Brain pericyte (primary cell): ENCODE measurements around the gene KRT74.

ENCODE experiments used
- DNase-seq: peaks from one replicate; pipeline ENCODE4 v3.0.0-alpha.2; 2012; ENCODE audit warnings: low read depth, low spot score

The KRT74 gene

DNA sequence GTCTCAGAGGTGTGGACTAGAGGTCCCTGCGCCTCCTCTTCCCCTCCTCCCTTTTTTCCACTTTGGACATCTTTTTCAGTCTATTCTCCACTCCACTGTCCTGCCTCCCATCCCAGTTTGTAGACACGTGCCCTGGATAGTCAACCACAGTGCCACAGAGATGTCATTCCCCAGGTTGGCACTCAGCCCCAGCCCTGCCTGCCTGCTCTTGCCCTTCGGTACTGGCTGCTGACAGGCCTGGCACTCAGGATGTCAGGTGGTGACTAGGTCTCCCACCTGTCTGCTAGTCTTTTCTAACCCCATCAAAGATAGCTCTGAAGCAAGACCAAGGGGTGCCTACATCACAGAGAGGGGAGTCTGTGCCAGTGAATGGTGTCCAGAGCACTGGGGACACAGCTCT lies 36.5 kb downstream of the KRT74 start:
- no peak for DNase-seq

DNA sequence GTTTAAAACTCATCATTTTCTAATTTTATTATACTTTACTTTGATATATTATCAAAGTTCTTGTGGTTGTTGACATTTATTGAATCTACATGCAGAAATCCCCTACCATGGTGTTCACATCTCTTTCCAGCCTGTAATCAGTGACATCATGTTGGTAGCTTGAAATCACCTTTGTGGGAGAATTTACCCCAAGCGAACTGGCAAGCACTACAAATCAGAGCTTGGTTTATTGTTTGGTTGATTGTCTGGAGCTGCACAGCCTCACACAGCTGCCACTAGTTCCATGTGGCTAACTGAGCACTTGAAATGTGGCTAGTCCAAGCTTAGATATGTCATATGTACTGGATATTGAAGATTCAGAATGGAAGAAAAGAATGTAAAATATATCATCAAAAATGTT lies 38.1 kb downstream of the KRT74 start:
- DNase-seq, result no peak

DNA sequence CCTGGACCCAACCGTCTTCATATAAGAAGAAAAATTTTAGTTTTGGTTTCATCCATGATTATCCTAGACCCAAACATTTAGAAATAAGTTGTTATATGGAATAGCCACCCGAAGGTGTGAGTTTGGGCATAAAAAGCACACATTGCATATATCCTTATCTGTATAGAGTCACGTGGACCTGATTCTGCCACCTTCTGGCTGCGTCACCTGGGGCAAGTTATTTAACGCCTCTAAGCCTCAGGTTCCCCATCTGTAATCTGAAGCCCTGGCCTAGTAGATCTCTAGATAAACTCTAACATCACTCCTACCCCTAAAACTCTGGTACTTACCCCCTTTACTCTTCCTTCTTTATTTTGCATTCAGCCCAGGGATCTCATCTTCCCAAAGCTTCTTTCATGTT lies 39.2 kb downstream of the KRT74 start:
- DNase-seq, result no peak

DNA sequence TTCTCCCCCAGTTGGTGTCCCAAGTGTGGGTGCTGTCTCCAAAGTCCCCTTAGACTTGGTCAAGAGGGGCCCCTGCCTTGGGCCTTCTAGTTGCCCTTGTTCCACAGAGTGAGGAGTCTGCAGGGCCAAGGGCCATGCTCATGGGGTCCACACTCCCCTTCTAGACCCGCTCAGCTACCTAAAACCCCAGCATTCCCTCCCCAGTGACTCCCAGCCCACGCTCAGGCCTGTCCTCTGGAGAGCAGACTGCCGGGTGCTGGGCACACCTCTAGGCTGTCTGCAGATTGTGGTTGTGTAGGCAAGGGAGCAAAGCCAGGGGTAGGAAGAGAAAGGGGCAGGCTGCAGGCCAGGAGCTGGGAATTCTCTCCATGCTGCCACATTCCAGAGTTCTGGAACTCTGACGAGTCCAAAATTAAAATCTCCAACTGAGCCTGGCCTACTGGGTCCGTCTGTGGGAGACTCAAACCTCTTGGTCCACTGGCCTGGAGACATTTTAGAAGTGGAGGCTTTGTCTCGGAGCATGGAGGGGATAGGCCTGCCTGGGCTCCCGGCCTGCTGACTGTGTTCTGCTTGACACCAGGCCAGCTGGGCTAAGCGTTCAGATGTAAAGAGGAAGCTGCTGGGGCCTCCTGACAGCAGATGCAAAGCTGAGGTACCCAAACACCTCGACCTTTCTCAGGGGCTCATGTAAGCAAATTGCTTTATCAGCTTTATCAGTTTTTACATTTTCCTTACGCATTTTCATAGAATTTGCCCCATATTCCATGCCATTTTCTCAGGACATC lies 39.8 kb downstream of the KRT74 start:
- no peak for DNase-seq

DNA sequence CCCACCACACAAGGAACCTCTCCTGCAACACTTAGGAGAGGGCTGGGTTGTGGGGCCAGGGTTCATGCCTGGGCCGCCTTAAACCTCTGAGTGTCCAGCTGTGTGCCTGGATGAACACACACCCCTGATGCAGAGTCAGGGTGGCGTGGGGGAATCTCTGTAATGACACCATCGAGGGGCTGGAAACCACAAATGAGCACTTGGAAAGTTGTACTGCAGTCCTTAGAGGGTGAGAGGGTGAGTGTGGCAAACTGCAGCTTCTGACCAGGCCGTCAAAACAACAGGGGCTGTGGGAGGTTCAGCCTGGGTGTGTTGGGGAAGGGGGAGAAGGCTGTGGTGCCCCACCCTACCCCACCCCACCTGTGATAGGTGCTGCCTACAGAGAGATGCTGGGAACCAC lies 41.0 kb downstream of the KRT74 start:
- no peak for DNase-seq

DNA sequence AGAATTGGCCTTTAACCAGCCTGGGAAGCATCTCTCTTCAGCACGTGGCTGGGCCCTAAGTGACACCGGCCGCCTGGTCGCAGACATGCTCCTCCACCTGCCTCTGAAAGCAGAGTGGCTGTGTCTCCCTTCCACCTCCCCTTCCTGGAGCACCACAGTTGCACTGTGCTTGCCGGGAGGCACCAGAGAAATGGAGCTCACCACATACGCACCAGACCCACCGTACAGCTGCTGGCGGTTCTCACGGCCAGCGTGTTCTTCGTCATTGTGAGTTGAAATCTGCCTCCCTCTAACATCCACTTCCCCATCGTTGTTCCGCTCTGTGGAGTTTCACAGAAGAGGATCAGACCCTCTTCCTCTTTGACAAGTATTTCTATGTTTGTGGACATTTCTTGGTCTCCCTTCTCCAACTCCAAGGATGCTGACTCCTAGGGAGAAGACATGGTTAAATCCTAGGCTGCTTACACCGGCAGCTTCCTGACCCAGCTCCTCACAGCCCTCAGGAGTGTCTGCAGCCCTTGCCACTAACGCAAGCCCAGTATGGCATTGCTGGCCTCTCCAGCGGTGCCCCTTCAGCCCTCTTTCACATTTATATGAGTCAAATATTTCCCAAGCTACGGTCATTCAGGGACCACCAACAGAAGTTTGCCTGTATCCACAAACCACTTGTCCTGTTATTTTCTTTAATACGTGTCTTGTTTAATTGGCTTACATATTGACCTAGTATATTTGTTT lies 41.9 kb downstream of the KRT74 start:
- DNase-seq, result no peak

DNA sequence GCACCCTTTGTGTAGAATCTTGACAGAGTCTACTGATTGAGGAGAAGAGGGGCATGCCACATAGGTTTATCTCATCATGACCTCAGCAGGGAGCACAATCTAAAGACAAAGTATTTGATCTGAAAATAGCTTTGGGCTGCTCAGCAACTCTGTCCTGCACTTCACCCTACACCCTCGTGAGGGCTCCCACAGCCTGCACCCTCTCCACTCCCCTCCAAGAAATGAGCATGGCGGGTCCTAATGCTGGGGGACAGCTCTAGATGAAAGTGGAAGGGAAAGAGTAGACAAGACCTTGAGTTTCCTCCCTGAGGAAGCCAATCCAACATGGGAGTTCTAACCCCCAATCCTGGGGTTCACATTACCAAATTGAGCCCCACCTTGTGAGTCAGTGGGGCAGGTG lies 42.7 kb downstream of the KRT74 start:
- no peak for DNase-seq

DNA sequence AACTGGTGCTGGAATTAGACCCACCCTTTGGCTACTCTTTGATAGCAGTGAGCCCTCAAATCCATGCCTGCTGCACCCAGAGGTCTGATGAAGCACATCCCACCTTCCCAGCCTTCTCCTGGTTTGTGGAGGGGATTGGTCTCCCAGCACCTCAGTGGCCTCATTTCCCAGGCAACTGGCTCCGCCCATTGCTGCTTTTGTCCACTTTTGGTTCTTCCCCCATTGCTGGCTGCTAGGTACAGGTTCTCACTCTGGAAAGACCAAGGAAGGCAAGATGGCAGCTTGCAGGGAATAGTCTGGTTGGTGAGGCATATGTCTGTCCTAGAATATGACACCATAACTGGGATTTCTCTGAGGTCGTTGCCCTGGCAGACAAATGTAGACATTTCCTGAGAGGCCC lies 43.3 kb downstream of the KRT74 start:
- no peak for DNase-seq

DNA sequence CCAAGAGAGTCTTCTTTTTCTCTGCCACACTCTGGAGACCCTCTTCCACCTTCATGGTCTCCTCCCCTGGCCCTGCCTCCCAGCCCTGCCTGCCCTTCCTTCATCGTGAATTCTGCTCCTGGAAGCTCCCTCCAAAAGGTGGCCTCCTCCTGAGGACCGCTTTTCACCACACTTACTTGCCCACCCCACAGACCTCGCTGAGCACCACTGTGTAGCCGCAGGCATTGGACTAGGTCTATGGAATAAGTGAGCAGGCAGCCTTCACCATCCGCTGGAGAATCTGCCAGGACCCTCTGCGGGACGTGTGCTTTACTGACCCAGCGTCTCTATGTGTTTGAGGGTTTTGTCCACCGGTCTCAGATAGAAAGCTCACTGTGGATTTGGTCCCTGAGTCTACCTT lies 43.8 kb downstream of the KRT74 start:
- no peak for DNase-seq

DNA sequence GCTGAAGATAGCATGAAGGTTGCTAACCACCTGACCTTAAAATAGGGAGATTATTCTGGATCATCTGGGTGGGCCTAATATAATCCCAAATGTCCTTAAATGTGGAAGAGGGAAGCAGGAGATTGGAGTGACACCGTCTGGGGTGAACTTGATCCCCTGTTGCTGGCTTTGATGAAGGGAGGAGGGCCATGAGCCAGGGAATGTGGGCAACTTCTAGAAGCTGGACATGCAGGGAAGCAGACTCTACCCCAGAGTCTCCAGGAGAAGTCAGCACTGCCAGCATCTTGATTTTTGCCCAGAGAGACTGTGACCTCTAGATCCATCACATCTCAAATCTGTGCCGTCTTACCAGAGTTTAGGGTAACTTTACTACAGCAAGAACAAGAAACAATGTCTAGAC lies 44.2 kb downstream of the KRT74 start:
- no peak for DNase-seq

DNA sequence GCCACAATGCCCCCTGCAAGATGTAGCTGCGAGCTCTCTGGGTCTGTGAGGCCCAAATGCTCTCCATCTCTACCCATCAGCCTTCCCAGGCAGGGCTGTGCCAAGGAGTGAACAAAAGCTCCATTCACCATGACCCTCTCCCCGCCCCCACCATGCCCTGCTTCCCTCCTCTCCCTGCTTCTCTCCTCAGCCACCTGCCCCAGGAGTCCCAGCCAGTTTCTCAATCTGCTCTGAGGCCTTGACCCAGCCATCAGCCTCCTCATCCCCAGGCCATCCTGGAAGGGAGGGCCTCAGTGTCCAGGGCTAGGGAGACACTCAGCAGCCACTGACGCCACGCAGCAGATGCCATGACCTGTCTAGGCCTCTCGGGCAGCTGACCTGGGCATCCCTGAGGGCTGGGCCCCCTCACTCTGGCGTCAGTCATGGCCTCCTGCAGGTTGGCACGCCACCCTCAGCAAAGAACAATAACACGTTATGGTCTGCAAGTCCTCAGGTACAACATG lies 45.0 kb downstream of the KRT74 start:
- no peak for DNase-seq

DNA sequence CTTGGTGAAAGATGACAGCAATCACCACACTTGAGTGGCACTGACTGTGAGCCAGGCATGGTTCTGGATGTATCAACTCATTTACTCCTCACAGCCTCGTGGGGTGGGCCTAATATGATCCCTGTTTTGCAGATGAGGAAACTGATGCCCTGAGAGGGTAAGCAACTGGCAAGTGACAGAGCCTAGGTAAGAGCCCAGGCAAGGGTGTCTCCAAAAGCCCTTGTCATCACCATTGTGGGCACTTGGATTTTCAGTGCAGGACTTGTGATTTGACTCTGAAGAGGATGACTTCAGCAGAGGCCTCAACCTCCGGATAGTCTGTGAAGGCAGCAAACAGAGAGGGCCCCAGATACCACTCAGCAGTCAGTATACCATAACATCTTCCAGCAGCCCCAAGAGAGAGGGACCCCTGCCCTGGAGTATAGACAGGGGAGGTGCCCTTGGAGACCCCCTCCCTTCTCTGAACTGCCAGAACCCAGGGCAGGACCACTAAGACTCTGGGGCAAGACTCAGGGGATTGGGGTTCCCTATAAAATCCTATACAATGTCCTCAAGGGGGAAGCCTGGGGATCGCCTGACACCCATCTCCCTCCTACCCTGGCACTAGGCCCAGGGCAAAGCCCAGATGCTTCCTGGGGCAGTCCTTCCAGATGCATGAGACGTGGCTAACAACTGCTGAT lies 46.4 kb downstream of the KRT74 start:
- no peak for DNase-seq

DNA sequence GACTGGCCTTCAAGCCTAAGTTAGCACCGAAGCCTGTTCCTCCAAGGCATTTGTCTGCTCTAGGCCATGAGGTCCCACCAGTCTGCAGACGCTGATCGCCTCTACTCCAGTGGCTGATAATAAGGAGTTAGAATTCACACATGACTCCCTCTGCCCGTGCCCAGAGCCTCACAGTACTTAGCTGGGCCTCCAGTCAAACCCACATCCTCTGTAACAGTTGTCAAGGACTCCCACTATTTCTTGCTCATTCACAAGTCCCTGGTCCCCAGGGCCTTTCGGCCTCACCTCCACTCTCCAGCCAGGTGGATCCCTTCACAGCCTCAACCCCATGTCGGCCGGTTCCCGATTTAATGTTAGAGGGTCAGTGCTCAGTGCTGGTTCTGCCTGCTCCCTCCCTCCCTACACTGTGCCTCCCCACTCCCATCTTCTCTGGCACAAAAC lies 47.1 kb downstream of the KRT74 start:
- no peak for DNase-seq

DNA sequence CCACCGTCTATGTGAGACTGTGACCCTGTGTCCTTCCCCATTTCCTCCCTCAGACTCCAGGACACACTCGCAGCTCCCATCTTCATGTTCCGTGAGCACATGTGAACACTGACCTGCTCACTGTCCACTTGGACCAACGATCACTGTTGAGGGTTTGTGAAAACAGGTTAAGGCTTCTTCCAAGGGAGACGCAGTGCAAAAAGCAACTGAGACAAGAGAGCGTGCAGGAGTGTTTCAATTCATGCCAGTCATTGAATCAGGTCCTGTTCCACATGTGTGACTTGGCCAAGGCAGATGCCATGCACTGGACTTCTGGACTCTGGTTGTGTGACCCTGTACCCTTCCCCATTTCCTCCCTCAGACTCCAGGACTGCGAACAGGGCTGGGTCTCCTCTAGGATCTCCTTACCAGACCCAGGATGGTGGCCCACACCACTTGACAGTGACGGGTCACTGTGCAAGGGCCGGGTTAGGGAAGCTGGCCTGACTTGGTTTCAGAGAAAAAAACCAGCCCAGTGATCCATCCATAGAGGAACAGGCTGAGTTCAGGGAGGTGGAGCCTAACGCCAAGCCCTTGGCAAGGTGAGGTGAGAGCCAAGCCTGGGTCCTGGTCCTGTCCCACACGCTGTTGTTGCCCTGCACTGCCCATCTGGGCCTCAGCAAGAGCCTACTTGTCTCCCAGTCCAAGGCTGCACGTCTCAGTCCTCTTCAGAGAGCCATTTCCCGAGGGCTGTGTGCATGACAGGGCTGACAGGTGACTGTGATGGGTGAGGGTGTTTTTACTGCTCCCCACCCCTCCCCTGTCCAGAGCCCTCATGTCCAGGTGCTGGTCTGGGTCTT lies 47.8 kb downstream of the KRT74 start:
- DNase-seq, result no peak

DNA sequence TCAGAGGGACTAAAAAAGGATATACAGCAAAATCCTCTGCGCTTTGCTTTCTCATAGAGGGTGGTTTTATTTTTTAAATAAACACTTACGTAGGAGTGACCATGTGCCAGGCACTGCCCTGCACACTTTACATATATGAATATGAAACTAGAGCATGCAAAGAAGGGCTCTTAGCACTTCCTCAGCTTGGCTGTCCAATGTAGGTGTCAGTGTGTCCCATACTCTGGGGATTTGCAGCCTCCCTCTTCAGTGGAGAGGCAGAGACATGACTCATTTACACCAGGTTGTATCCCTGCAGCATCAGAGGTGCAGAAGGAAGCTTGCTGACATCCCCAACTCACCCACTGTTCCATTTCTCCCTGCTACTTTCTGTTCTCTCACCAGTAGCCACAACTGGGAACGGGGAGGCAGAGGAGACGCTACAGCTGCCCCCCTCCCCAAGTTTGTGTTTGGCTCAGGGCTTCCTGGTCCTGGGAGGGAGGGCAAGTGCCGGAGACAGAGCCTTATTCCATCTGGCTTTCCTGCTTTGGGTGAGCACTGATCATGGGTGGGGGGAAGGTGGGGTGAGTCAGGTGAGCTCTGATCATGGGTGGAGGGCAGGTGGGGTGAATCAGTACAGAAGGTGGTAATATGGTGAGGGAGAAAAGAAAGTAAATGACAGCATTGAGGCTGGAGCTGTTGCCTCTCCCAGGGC lies 48.6 kb downstream of the KRT74 start:
- DNase-seq, result no peak

DNA sequence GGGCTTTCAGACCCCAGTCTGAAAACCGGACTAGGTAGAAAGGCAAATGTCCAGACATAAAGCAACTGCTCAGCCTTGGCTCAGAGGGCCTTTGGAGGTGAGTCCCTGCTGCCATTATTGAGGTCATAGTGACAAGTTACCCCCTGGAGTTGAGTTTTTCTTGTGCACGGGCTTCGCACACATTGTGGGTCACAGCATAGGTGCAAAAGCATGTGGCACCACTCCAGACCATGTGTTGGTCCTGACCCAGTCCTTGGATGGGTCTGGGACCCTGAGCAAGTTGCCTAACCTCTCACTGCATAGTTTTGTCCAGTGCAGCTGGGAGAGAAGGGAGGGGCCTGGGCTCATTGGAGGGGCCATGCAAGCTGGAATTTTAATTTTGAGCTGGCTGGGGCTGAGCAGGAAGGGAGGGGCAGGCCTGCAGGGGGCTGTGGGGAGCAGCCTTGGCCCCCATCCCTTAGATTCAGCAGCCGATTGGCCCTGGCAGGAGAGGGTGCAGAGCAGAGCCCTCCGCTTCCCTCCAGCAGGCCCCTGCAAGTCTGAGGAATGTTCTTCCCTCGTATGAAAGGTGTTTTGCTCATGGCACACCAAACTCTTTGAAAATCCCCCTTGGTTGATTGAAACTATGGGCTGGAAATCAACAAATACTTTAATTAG lies 49.3 kb downstream of the KRT74 start:
- DNase-seq, result no peak

DNA sequence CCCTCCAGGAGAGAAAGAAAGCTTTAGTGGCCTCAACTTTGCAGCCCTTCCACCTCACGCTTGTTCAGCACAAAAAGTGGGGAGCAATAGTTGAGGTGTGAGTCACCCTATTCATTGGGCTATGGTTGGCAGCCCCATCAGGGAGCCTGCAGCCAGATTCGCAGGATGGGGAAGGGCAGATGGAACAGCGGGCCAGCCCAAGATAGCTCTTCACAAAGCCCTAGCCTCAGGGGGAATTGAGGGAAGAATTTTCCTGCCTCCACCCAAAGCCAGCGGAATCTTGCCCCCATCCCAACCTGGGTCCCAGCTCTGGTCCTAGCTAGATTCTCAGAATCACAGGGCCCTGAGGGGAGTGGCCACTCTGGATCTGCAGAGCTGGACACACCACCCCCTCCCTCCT lies 49.8 kb downstream of the KRT74 start:
- DNase-seq, result no peak

DNA sequence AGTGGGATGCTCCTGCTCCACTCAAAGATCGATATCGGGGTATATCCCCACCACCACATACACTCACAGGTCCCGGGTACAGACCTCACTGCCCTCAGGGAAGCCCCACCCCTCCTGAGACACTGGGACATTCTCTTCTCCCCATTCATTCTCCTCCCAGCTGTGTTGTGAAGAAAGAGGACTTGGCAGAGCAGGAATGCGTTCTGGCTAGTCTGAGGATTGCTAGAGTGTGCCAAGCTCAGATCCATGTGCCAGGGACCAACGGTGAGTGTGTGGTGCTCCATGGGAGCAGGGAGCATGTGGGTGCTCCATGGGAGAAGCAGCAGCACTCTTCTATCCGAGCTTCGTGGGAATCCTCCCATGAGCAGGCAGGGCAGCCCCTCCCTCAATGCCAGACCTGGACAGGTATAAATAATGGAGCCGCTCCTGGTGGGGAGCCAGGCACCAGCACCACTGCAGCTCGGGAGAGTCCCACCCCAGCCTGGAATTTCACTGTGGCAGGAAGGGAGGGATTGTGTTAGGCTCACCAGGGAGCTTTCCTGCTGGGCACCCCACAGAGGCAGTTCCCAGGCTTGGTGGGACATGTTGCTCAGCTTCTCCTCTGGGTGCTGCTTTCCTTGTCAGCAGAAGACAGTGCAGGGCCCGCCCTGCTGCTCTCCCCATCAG lies 51.2 kb downstream of the KRT74 start:
- no peak for DNase-seq

DNA sequence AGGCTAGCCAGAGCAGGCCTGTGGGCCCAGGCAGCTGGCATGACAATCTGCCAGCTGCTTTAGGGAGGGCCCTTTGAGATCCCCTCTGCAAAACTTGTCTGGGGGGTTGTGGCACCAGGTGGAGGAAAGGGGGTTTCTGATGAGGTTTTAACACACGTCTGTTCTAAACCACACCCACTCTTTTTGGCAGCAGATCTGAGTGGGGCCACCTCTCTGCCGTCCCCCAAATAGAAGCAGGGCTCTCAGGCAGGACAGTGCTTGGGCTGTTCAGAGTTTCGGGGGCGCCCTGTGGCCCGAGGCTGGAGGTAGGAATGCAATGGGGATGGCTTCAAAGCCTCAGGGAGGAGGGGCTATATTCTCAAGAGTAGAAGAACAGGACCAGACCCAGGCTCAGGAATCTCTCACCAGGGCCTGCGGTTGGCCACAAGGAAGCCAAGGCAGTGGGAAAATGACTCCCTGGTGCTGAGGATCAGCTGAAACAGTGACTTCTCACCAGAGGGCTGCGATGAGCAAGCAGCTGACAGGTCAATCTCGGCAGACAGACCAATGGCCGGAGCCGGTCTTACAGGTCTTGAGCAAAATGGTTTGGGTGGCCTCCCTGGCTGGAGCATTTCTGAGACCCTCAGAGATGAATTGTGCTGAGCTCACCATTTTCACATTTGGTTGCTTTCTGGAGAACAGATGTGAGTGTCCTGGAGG lies 51.9 kb downstream of the KRT74 start:
- no peak for DNase-seq
